ENCODE data around the gene MYO10. TPM values are rescaled to one million over a fixed set of nuclear protein-coding genes. Genes with fewer than 3 reads are reported as not detected.

Gene MYO10
- total RNA-seq, 2 donors from 2014 or later, result 40.0 to 89.2 TPM

DNA sequence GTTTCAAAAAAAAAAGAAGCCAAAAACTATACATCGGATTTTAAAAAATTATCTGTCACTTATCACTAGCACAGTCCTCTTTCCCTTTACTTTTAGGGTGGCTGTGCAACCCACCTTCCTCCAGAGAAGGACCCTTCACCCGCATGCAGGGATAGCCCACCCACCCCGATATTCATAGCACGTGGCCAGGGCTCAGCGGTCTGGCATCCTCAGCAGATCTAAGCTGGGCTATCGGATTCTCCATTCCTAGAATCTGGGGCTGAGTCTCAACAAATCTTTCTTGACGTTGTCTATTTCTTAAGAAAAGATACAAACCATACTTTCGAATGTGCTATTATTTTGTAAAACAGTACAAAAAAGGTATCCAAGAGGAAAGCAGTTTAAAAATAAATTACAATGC is 70.9 kb downstream of the MYO10 start:
- H3K9ac ChIP-seq (ENCODE audit: extremely low read depth, low read length, poor library complexity, severe bottlenecking), result no peak overlapping the region
- no peaks in the 10 kb centered on the region for H3K27me3 Mint-ChIP-seq (ENCODE audit: insufficient read depth)
- WGBS, 2 experiments (ENCODE audit: insufficient coverage in 1 of 2, insufficient read length in 1 of 2), result 95 to 98% methylated on average over 6 to 8 of the region's 8 CpGs
- H3K27ac Mint-ChIP-seq, result peak overlapping the region; percentile 44
- H3K36me3 Mint-ChIP-seq (ENCODE audit: low read depth), result peaks cover 36% of the 10 kb centered on the region
- no peaks in the 10 kb centered on the region for H3K9me3 ChIP-seq (ENCODE audit: control insufficient read depth, low read length)
- peaks cover 67% of the 10 kb centered on the region for H3K36me3 ChIP-seq (ENCODE audit: control insufficient read depth, insufficient read depth, low read length)
- no peaks in the 10 kb centered on the region for H3K9me3 Mint-ChIP-seq
- no peaks in the 10 kb centered on the region for H3K27me3 ChIP-seq (ENCODE audit: control insufficient read depth, insufficient read depth, low read length, poor library complexity, severe bottlenecking)
- peaks cover 61% of the 10 kb centered on the region for H3K4me1 Mint-ChIP-seq
- TF ChIP-seq, protein P1, sequence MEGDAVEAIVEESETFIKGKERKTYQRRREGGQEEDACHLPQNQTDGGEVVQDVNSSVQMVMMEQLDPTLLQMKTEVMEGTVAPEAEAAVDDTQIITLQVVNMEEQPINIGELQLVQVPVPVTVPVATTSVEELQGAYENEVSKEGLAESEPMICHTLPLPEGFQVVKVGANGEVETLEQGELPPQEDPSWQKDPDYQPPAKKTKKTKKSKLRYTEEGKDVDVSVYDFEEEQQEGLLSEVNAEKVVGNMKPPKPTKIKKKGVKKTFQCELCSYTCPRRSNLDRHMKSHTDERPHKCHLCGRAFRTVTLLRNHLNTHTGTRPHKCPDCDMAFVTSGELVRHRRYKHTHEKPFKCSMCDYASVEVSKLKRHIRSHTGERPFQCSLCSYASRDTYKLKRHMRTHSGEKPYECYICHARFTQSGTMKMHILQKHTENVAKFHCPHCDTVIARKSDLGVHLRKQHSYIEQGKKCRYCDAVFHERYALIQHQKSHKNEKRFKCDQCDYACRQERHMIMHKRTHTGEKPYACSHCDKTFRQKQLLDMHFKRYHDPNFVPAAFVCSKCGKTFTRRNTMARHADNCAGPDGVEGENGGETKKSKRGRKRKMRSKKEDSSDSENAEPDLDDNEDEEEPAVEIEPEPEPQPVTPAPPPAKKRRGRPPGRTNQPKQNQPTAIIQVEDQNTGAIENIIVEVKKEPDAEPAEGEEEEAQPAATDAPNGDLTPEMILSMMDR (conservative IDR thresholded peaks at IDR 0.05), result no peak
- H3K4me1 ChIP-seq (ENCODE audit: control insufficient read depth, insufficient read depth, low read length), result peaks cover 23% of the 10 kb centered on the region
- DNase-seq, result no peak
- no peak overlapping the region for H3K27ac ChIP-seq (ENCODE audit: low read depth, low read length)
- H3K4me3 ChIP-seq (ENCODE audit: low read length), result no peak overlapping the region
- H3K4me3 Mint-ChIP-seq, result no peak overlapping the region

DNA sequence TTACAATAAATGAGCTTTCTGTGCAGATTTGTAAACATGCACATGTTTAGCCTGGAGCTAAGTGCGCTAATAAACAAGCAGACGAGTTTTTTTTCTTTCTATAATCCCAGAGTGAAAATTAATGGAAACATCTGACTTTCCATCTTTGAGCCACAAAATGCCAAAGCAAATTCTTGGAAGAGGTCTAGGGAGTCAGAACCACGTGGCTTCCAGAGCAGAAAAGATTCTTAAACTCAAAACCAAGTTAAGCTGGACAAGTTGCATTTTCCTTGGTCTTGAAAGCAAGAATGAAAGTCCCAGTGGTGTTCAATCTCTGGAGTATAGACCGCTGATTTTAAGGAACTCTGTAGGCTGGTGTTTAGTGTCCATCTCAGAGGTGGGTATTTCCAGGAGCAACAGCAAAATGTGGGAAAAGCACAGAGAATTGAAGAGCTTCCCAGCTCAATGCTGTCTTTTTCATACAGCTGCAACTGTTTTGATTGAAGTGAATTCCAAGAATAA is 71.4 kb downstream of the MYO10 start:
- Histone ChIP-seq H3K9me3 (ENCODE audit: control insufficient read depth, low read length) (no peaks in the 10 kb centered on the region), H3K9ac (ENCODE audit: extremely low read depth, low read length, poor library complexity, severe bottlenecking) (no peak overlapping the region), H3K36me3 (ENCODE audit: control insufficient read depth, insufficient read depth, low read length) (peaks cover 69% of the 10 kb centered on the region), H3K4me1 (ENCODE audit: control insufficient read depth, insufficient read depth, low read length) (peaks cover 23% of the 10 kb centered on the region), H3K27me3 (ENCODE audit: control insufficient read depth, insufficient read depth, low read length, poor library complexity, severe bottlenecking) (no peaks in the 10 kb centered on the region), H3K27ac (ENCODE audit: low read depth, low read length) (no peak overlapping the region), H3K4me3 (ENCODE audit: low read length) (no peak overlapping the region)
- H3K27ac Mint-ChIP-seq, result peak overlapping the region; percentile 44
- peaks cover 37% of the 10 kb centered on the region for H3K36me3 Mint-ChIP-seq (ENCODE audit: low read depth)
- no peaks in the 10 kb centered on the region for H3K27me3 Mint-ChIP-seq (ENCODE audit: insufficient read depth)
- H3K9me3 Mint-ChIP-seq, result no peaks in the 10 kb centered on the region
- no peak for DNase-seq
- no peak overlapping the region for H3K4me3 Mint-ChIP-seq
- TF ChIP-seq, protein P1 (conservative IDR thresholded peaks at IDR 0.05), result no peak
- peaks cover 64% of the 10 kb centered on the region for H3K4me1 Mint-ChIP-seq
- WGBS, 2 experiments (ENCODE audit: insufficient coverage in 1 of 2, insufficient read length in 1 of 2), result 73 to 81% methylated on average over 4 of the region's 4 CpGs

DNA sequence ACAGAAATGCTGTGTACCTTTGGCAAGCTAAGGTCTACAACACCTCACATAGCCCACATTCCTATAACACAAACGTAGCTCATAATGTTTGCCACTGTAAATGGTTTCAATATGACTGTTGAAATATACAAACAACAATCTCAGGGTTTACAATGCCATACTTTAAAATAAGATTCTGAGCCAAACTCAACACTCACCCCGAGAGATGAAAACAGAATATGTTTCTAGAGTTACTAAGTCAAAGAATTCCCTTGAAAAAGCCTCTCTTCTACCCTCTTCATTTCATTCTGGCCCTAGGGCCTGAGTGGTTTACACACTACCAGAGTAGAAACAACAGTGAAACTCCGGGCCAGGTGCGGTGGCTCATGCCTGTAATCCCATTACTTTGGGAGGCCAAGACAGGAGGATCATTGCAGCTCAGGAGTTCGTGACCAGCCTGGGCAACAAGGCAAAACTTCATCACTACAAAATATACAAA is 72.6 kb downstream of the MYO10 start:
- Histone ChIP-seq H3K36me3 (ENCODE audit: control insufficient read depth, insufficient read depth, low read length) (peaks cover 75% of the 10 kb centered on the region), H3K27me3 (ENCODE audit: control insufficient read depth, insufficient read depth, low read length, poor library complexity, severe bottlenecking) (no peaks in the 10 kb centered on the region), H3K4me1 (ENCODE audit: control insufficient read depth, insufficient read depth, low read length) (peaks cover 23% of the 10 kb centered on the region), H3K9ac (ENCODE audit: extremely low read depth, low read length, poor library complexity, severe bottlenecking) (no peak overlapping the region), H3K4me3 (ENCODE audit: low read length) (no peak overlapping the region), H3K9me3 (ENCODE audit: control insufficient read depth, low read length) (peaks cover 8% of the 10 kb centered on the region), H3K27ac (ENCODE audit: low read depth, low read length) (no peak overlapping the region)
- DNase-seq, result no peak
- Mint-ChIP-seq H3K9me3 (no peaks in the 10 kb centered on the region), H3K27me3 (ENCODE audit: insufficient read depth) (no peaks in the 10 kb centered on the region), H3K27ac (peak overlapping the region; percentile 80), H3K4me3 (no peak overlapping the region), H3K36me3 (ENCODE audit: low read depth) (peaks cover 39% of the 10 kb centered on the region), H3K4me1 (peaks cover 63% of the 10 kb centered on the region)
- WGBS, 2 experiments (ENCODE audit: insufficient coverage in 1 of 2, insufficient read length in 1 of 2), result 79 to 94% methylated on average over 3 to 5 of the region's 5 CpGs
- TF ChIP-seq, protein P1 (conservative IDR thresholded peaks at IDR 0.05), result no peak

All from endodermal cell (in vitro differentiated cells).